D721Med (cell line): ENCODE measurements around the gene COL4A2.

Experiments
- DNase-seq: peaks from one replicate; pipeline ENCODE4 v3.0.0; 2011; ENCODE audit warnings: low spot score; ENCODE audit not compliant: insufficient read length
- FAIRE-seq: peaks from 2 replicates; lab custom pipeline; 2011; peaks lifted over from hg19 to GRCh38; lab: Jason Lieb, UNC
- TF ChIP-seq, protein P1 (sequence below): IDR thresholded peaks from 2 replicates; pipeline ENCODE4 v1.5.1; 2012; ENCODE audit warnings: mild to moderate bottlenecking, control low read depth; ENCODE audit not compliant: insufficient read depth; ENCODE audit errors: missing control alignments

COL4A2 gene

DNA sequence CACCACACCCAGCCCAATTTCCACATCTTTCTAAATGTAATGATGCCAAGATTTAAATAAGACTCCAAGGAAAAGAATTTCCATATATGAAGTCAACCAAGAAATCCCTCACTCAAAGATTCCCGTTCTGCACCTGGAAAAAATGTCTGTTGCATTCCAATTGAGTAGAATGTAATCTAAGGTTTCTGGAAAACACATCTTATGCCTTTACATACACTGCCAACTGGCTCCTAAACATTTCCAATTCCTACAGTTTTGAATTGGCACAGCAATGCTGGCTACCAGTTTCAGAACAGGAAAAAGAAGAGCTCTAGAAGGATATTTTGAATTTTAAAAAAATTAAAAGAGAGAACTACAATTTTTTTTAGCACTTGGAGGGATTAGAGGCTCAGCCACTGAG is 43.0 kb downstream of the COL4A2 start:
- TF ChIP-seq, protein P1, sequence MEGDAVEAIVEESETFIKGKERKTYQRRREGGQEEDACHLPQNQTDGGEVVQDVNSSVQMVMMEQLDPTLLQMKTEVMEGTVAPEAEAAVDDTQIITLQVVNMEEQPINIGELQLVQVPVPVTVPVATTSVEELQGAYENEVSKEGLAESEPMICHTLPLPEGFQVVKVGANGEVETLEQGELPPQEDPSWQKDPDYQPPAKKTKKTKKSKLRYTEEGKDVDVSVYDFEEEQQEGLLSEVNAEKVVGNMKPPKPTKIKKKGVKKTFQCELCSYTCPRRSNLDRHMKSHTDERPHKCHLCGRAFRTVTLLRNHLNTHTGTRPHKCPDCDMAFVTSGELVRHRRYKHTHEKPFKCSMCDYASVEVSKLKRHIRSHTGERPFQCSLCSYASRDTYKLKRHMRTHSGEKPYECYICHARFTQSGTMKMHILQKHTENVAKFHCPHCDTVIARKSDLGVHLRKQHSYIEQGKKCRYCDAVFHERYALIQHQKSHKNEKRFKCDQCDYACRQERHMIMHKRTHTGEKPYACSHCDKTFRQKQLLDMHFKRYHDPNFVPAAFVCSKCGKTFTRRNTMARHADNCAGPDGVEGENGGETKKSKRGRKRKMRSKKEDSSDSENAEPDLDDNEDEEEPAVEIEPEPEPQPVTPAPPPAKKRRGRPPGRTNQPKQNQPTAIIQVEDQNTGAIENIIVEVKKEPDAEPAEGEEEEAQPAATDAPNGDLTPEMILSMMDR, result no peak
- DNase-seq, result no peak
- no peak for FAIRE-seq

DNA sequence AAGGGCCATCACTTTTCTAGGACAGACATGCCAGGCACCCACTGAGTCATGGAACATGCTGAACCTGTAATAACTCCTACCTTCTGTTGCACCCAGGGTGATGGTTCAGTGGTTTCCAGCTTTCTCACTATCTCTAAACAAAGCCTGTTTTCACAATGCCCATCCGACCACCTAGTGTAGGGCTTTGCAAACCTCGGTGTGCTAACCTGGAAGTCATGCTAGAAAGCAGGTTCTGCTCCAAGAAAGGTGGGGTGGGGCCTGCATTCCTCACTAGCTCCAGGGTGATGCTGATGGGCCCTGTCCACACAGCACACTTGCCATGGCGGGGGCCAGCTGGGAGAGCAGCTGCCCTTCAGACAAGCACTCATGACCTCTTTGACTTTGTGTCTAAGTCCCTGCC is 43.4 kb downstream of the COL4A2 start:
- DNase-seq (no peak), FAIRE-seq (no peak)
- TF ChIP-seq, protein P1, result no peak

DNA sequence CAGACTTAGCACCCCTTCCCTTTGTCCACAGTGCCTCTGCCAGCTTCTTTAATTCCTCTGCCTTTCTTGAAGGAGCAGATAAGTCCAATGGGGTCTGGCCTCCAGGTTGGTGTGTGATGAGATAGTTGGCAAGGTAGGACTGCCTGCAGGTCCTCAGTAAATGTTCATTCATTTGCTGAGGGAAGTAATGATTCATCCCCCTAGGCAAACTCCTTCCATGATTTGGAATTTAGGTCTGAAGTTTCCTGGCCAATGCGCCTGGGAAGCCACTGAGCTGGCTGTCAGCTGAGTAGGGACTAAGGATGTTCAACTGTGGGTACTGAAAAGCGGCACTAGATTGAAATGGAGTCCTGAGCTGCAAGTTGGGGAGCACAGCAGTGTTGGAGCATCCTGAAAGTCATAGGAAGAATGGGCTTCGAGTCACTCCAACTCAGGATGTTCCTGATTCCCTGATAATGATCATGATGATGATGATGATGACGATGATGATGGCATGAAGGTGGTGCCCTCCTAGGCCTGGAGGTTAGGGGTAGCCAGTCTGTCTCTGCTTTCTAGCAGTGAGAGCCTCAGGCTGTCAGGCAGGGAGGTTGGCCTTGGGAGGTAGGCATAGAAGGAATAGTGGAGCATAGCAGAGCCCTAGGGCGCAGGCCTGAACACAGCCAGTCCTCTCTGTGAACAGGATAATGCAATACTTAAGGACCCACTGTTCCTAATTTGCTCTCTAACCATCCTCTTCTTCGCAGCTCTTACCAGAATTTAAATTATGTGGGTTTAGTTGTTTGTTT is 44.7 kb downstream of the COL4A2 start:
- FAIRE-seq, result no peak
- TF ChIP-seq, protein P1, result no peak
- DNase-seq, result no peak

DNA sequence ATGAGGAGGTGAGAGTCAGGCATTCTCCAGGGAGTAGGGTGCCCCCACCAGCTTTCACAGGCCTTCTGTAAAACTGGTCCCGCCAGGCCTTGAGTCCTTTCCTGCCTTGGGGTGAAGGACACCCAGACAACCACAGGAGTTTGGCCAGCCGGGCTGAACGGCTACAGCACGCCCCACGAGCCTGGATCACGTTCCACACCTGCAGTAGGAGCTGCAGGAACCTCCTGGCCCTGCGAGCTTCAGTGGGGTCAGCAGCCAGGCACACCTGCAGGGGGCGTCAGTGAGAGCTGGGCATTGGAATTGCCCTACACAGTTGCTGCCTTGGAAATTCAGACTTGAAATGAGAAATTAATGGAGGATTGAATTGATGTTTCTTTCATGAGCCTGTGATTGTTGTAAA is 45.7 kb downstream of the COL4A2 start:
- no peak for DNase-seq
- no peak for FAIRE-seq
- TF ChIP-seq, protein P1, result no peak

DNA sequence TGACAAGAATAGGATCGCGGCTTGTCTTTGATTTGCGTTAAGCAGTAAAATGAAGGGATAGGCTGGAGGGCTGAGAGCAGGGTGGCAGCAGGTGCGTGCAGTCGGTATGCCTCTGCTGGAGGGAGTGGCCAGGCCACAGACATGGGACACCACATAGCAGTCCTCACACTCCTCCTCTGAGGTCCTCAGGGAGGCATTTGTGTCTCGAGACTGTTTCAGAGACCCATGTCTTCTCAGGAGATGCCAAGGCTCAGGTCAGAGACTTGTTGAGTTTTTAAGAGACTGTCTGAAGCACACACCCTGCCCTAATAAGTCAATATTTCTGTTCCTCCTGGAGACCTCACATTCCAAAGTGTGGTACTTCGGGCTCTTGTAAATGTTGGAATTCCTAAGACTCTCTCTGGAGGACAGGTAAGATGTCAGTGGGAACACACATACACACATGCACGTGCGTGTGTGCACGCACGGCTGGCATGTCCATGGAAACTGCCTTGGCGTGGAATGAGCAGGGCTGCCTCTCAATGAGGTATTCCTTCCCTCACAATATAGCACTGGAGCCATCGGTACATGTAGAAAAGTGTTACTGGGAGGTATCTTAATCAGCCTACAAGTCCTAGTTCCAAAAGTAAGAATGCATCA is 46.4 kb downstream of the COL4A2 start:
- FAIRE-seq (no peak), DNase-seq (no peak)
- TF ChIP-seq, protein P1, result no peak

GRCh38 chr13:110354123-110354627 is 47.1 kb downstream of the COL4A2 start:
- DNase-seq (no peak), FAIRE-seq (no peak)
- TF ChIP-seq, protein P1, result no peak
